Osteoblast (primary cell): ENCODE data around the gene INTS15. TPM values are rescaled to one million over a fixed set of nuclear protein-coding genes. Genes with fewer than 3 reads are reported as not detected.

Experiments used
- DNase-seq: peaks from one replicate; pipeline ENCODE4 v3.0.0; 2011; ENCODE audit warnings: low spot score, mixed read lengths; ENCODE audit not compliant: insufficient read length; ENCODE audit errors: missing footprints
- H2AFZ ChIP-seq: 2 replicates; pipeline ENCODE4 v1.6.0; 2011; ENCODE audit warnings: mild to moderate bottlenecking, low read length
- H3K27ac ChIP-seq: 2 replicates; pipeline ENCODE4 v1.5.1; 2011; ENCODE audit warnings: mild to moderate bottlenecking, low read depth, low read length, moderate library complexity
- H3K27me3 ChIP-seq: 2 replicates; pipeline ENCODE4 v1.6.0; 2012; ENCODE audit warnings: mild to moderate bottlenecking, control low read depth, inconsistent platforms, low read length, moderate library complexity; ENCODE audit not compliant: insufficient read depth
- H3K36me3 ChIP-seq: 2 replicates; pipeline ENCODE4 v1.5.1; 2011; ENCODE audit warnings: mild to moderate bottlenecking, low read length, control low read depth, moderate library complexity; ENCODE audit not compliant: insufficient read depth
- H3K4me1 ChIP-seq: 2 replicates; pipeline ENCODE4 v1.5.1; 2011; ENCODE audit warnings: mild to moderate bottlenecking, low read length, control low read depth, moderate library complexity; ENCODE audit not compliant: insufficient read depth
- H3K4me2 ChIP-seq: 2 replicates; pipeline ENCODE4 v1.6.0; 2011; ENCODE audit warnings: mild to moderate bottlenecking, low read length; ENCODE audit not compliant: insufficient read depth
- H3K4me3 ChIP-seq: fragments of 200-600 bp; sonication (generic); 3 replicates; pipeline ENCODE4 v1.5.1; 2012; ENCODE audit warnings: mild to moderate bottlenecking, low read length, inconsistent platforms; ENCODE audit not compliant: insufficient read depth
- H3K79me2 ChIP-seq: 2 replicates; pipeline ENCODE4 v1.6.0; 2012; ENCODE audit warnings: mild to moderate bottlenecking, low read length, control low read depth, inconsistent platforms; ENCODE audit not compliant: insufficient read depth
- H3K9me3 ChIP-seq: 2 replicates; pipeline ENCODE4 v1.5.1; 2011; ENCODE audit warnings: low read depth, low read length, control low read depth
- H4K20me1 ChIP-seq: 2 replicates; pipeline ENCODE4 v1.6.0; 2012; ENCODE audit warnings: mild to moderate bottlenecking, low read length, control low read depth; ENCODE audit not compliant: insufficient read depth
- total RNA-seq: library from RNA; depleted of rRNA; stranded (reverse); fragments of >200 nt; gene quantifications from 2 replicates; pipeline ENCODE4 v1.2.3, GENCODE V29; 2012
- TF ChIP-seq, protein P1 (sequence below): IDR thresholded peaks from 2 replicates; pipeline ENCODE4 v1.5.1; 2011; ENCODE audit warnings: mild to moderate bottlenecking, low read depth, low read length, moderate library complexity; ENCODE audit errors: extremely low read depth

Gene INTS15
- total RNA-seq, 1 donor: 11.9 TPM

- no peaks in the 10 kb centered on the region for H3K4me1 ChIP-seq
- no peak overlapping the region for H3K4me3 ChIP-seq
- no peak for DNase-seq
- H3K27ac ChIP-seq: no peak overlapping the region
- TF ChIP-seq, protein P1, sequence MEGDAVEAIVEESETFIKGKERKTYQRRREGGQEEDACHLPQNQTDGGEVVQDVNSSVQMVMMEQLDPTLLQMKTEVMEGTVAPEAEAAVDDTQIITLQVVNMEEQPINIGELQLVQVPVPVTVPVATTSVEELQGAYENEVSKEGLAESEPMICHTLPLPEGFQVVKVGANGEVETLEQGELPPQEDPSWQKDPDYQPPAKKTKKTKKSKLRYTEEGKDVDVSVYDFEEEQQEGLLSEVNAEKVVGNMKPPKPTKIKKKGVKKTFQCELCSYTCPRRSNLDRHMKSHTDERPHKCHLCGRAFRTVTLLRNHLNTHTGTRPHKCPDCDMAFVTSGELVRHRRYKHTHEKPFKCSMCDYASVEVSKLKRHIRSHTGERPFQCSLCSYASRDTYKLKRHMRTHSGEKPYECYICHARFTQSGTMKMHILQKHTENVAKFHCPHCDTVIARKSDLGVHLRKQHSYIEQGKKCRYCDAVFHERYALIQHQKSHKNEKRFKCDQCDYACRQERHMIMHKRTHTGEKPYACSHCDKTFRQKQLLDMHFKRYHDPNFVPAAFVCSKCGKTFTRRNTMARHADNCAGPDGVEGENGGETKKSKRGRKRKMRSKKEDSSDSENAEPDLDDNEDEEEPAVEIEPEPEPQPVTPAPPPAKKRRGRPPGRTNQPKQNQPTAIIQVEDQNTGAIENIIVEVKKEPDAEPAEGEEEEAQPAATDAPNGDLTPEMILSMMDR: no peak
- H3K27me3 ChIP-seq: no peaks in the 10 kb centered on the region
- peaks cover 2% of the 10 kb centered on the region for H4K20me1 ChIP-seq
- H3K4me2 ChIP-seq: no peak overlapping the region
- H3K9me3 ChIP-seq: no peaks in the 10 kb centered on the region
- no peaks in the 10 kb centered on the region for H3K79me2 ChIP-seq
- no peak overlapping the region for H2AFZ ChIP-seq
- no peaks in the 10 kb centered on the region for H3K36me3 ChIP-seq
Observed at GRCh38 chr7:6546498-6547251, 43.1 kb upstream of the INTS15 start.

GRCh38 chr7:6547400-6547799, 42.4 kb upstream of the INTS15 start:
- H4K20me1 ChIP-seq: peaks cover 2% of the 10 kb centered on the region
- H3K27ac ChIP-seq: no peak overlapping the region
- no peaks in the 10 kb centered on the region for H3K4me1 ChIP-seq
- H3K36me3 ChIP-seq: no peaks in the 10 kb centered on the region
- H3K4me3 ChIP-seq: no peak overlapping the region
- H3K27me3 ChIP-seq: no peaks in the 10 kb centered on the region
- no peak overlapping the region for H2AFZ ChIP-seq
- no peak overlapping the region for H3K4me2 ChIP-seq
- no peak for DNase-seq
- no peaks in the 10 kb centered on the region for H3K9me3 ChIP-seq
- H3K79me2 ChIP-seq: no peaks in the 10 kb centered on the region
- TF ChIP-seq, protein P1: no peak

DNA sequence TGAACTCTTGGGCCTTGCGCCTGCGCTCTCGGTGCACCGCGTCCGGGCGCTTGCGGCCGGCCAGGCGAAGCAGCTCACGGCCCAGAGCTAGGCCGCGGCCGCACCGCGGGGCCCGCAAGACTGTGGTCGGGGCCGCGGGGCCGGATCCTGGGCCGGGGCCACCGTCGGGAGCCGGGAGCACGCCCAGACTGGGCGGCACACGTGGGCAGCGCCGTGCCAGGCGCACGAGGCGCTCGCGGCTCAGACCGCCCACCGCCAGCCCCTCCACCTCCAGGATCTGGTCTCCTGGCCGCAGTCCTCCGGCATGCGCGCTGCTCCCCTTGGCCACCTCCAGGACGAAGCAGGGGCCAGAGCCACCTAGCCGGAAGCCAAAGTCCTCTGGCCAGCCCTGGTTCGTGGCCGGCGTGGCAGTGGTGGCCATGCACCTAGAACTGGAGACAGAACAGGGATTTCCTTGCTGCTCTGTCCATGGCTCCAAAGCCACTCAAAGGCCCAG, 38.8 kb upstream of the INTS15 start, which contains the start of gene GRID2IP:
Gene GRID2IP (minus strand): TSS at position 446 of the 496 bp plus-strand sequence. CDS start 25 bp downstream, at position 421.
- no peaks in the 10 kb centered on the region for H3K79me2 ChIP-seq
- H3K4me2 ChIP-seq: no peak within 1 kb of the TSS
- H3K27ac ChIP-seq: no peak within 1 kb of the TSS
- no peaks in the 10 kb centered on the region for H3K36me3 ChIP-seq
- H3K4me3 ChIP-seq: no peak within 1 kb of the TSS
- TF ChIP-seq, protein P1: no peak
- H3K9me3 ChIP-seq: no peaks in the 10 kb centered on the region
- H4K20me1 ChIP-seq: no peaks in the 10 kb centered on the region
- H3K4me1 ChIP-seq: no peaks in the 10 kb centered on the region
- no peak within 1 kb of the TSS for H2AFZ ChIP-seq
- peak; percentile 74 for DNase-seq
- no peaks in the 10 kb centered on the region for H3K27me3 ChIP-seq

GRCh38 chr7:6553448-6554044, 36.3 kb upstream of the INTS15 start:
- no peak overlapping the region for H3K27ac ChIP-seq
- H3K27me3 ChIP-seq: no peaks in the 10 kb centered on the region
- TF ChIP-seq, protein P1: no peak
- H2AFZ ChIP-seq: no peak overlapping the region
- H3K9me3 ChIP-seq: no peaks in the 10 kb centered on the region
- no peaks in the 10 kb centered on the region for H4K20me1 ChIP-seq
- peak; percentile 73 for DNase-seq
- H3K4me2 ChIP-seq: no peak overlapping the region
- no peak overlapping the region for H3K4me3 ChIP-seq
- no peaks in the 10 kb centered on the region for H3K4me1 ChIP-seq
- H3K36me3 ChIP-seq: no peaks in the 10 kb centered on the region
- H3K79me2 ChIP-seq: no peaks in the 10 kb centered on the region
